ENCODE measurements around the gene BEAN1.

BEAN1 gene

DNA sequence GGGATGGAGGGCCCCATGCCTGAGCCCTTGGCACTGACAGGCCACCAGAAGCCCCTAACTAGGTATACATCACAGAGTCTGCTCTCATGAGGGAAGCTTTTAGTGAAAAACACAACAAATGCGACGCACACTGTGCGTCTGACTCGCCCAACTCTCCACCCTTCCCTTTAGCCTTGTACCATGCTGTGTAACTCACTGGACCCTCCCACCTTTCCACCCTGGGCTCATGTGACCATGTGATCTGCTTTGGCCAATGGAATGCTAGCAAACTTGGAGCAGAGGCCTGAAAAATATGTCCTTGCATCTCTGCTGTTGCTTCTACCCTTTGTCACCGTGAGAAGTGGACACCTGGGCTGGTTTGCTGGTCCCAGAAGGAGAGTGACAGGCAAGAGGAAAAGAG, 101.2 kb downstream of the BEAN1 start:
- DNase-seq (ENCODE audit: extremely low read depth, low read depth): no peak
- TF ChIP-seq, protein P1, sequence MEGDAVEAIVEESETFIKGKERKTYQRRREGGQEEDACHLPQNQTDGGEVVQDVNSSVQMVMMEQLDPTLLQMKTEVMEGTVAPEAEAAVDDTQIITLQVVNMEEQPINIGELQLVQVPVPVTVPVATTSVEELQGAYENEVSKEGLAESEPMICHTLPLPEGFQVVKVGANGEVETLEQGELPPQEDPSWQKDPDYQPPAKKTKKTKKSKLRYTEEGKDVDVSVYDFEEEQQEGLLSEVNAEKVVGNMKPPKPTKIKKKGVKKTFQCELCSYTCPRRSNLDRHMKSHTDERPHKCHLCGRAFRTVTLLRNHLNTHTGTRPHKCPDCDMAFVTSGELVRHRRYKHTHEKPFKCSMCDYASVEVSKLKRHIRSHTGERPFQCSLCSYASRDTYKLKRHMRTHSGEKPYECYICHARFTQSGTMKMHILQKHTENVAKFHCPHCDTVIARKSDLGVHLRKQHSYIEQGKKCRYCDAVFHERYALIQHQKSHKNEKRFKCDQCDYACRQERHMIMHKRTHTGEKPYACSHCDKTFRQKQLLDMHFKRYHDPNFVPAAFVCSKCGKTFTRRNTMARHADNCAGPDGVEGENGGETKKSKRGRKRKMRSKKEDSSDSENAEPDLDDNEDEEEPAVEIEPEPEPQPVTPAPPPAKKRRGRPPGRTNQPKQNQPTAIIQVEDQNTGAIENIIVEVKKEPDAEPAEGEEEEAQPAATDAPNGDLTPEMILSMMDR (IDR thresholded peaks at IDR 0.05; ENCODE audit: low read depth, low read length): no peak

DNA sequence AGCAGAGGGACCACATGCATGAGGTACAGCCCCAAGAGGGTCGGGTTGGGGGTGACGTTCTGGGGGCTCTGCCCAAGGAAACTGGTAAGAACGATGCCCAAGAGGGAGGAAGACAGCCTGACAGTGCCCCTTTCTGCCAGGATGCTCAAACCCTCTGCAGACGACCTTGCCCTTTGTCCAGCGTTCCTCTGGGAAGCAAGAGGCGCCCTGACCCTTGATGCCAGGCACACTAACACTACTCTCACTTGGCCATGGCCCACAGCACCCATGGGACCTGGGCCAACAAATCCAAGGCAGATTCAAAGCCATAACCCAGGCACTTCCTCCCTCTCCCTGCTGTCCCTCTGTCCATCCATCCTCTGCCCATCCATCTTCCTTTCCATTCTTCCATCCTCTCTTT, 102.4 kb downstream of the BEAN1 start:
- TF ChIP-seq, protein P1 (IDR thresholded peaks at IDR 0.05; ENCODE audit: low read depth, low read length): no peak
- no peak for DNase-seq (ENCODE audit: extremely low read depth, low read depth)
